ENCODE data around the gene NRIP3. TPM values are rescaled to one million over a fixed set of nuclear protein-coding genes. Genes with fewer than 3 reads are reported as not detected.

The NRIP3 gene
- total RNA-seq, 1 donor from 2014 or later = 42.7 TPM

- Mint-ChIP-seq H3K27ac (no peak overlapping the region), H3K36me3 (peaks cover 3% of the 10 kb centered on the region), H3K27me3 (ENCODE audit: insufficient read depth, low read depth) (peaks cover 24% of the 10 kb centered on the region), H3K9me3 (peaks cover 12% of the 10 kb centered on the region), H3K4me3 (no peak overlapping the region), H3K4me1 (peaks cover 7% of the 10 kb centered on the region)
- H3K9me3 ChIP-seq (ENCODE audit: low read depth) = no peaks in the 10 kb centered on the region
- H3K79me2 ChIP-seq (ENCODE audit: low read depth) = no peaks in the 10 kb centered on the region
- peaks cover 14% of the 10 kb centered on the region for H3F3A ChIP-seq (ENCODE audit: low read depth)
- no peaks in the 10 kb centered on the region for H4K20me1 ChIP-seq (ENCODE audit: low read depth)
- H3K27me3 ChIP-seq = peaks cover 45% of the 10 kb centered on the region
- H3K36me3 ChIP-seq = no peaks in the 10 kb centered on the region
- no peak overlapping the region for H3K9ac ChIP-seq
- DNase-seq (ENCODE audit: low spot score) = no peak
- H3K4me3 ChIP-seq = no peak overlapping the region
- H3K4me2 ChIP-seq = no peak overlapping the region
- H3K4me1 ChIP-seq = peaks cover 6% of the 10 kb centered on the region
- H2AFZ ChIP-seq (replicated peaks) = no peak overlapping the region
- H3K27ac ChIP-seq = no peak overlapping the region
- TF ChIP-seq EZH2phosphoT487 (IDR thresholded peaks at IDR 0.05) (no peak), CTCF (IDR thresholded peaks at IDR 0.05) (no peak), EZH2 (IDR thresholded peaks at IDR 0.05) (no peak)
These were observed 4.9 kb upstream of the NRIP3 start for GRCh38 chr11:9008661-9009060.

GRCh38 chr11:9008011-9008550 is 4.3 kb upstream of the NRIP3 start:
- peaks cover 51% of the 10 kb centered on the region for H3K27me3 ChIP-seq
- H3K4me2 ChIP-seq = no peak overlapping the region

GRCh38 chr11:9005087-9005486 is 1.3 kb upstream of the NRIP3 start:
- Mint-ChIP-seq H3K36me3 (peaks cover 2% of the 10 kb centered on the region), H3K27me3 (ENCODE audit: insufficient read depth, low read depth) (peaks cover 30% of the 10 kb centered on the region), H3K4me1 (peaks cover 24% of the 10 kb centered on the region), H3K4me3 (peak overlapping the region; percentile 80), H3K9me3 (peaks cover 3% of the 10 kb centered on the region), H3K27ac (no peak overlapping the region)
- H3F3A ChIP-seq (ENCODE audit: low read depth) = peaks cover 24% of the 10 kb centered on the region
- TF ChIP-seq EZH2phosphoT487 (IDR thresholded peaks at IDR 0.05) (no peak), CTCF (IDR thresholded peaks at IDR 0.05) (no peak), EZH2 (IDR thresholded peaks at IDR 0.05) (no peak)
- peaks cover 8% of the 10 kb centered on the region for H4K20me1 ChIP-seq (ENCODE audit: low read depth)
- peak overlapping the region; percentile 51 for H3K4me3 ChIP-seq
- no peaks in the 10 kb centered on the region for H3K79me2 ChIP-seq (ENCODE audit: low read depth)
- no peaks in the 10 kb centered on the region for H3K9me3 ChIP-seq (ENCODE audit: low read depth)
- H3K36me3 ChIP-seq = no peaks in the 10 kb centered on the region
- DNase-seq (ENCODE audit: low spot score) = no peak
- H3K9ac ChIP-seq = no peak overlapping the region
- H3K27ac ChIP-seq = no peak overlapping the region
- H3K4me2 ChIP-seq = peak overlapping the region; percentile 85
- H2AFZ ChIP-seq (replicated peaks) = no peak overlapping the region
- H3K4me1 ChIP-seq = peaks cover 27% of the 10 kb centered on the region
- H3K27me3 ChIP-seq = peaks cover 81% of the 10 kb centered on the region

More at GRCh38 chr11:9008011-9008550, 4.3 kb upstream of the NRIP3 start:
- peaks cover 10% of the 10 kb centered on the region for H3K4me1 Mint-ChIP-seq
- TF ChIP-seq EZH2phosphoT487 (IDR thresholded peaks at IDR 0.05) (no peak), EZH2 (IDR thresholded peaks at IDR 0.05) (no peak), CTCF (IDR thresholded peaks at IDR 0.05) (no peak)
- no peak overlapping the region for H3K4me3 Mint-ChIP-seq
- H3K36me3 Mint-ChIP-seq = peaks cover 3% of the 10 kb centered on the region
- Histone ChIP-seq H2AFZ (replicated peaks) (no peak overlapping the region), H3K27ac (no peak overlapping the region), H3K79me2 (ENCODE audit: low read depth) (no peaks in the 10 kb centered on the region), H3K4me3 (no peak overlapping the region), H3K9me3 (ENCODE audit: low read depth) (no peaks in the 10 kb centered on the region), H3K9ac (no peak overlapping the region), H4K20me1 (ENCODE audit: low read depth) (peaks cover 2% of the 10 kb centered on the region), H3F3A (ENCODE audit: low read depth) (peaks cover 18% of the 10 kb centered on the region), H3K36me3 (no peaks in the 10 kb centered on the region), H3K4me1 (peaks cover 12% of the 10 kb centered on the region)
- H3K27ac Mint-ChIP-seq = no peak overlapping the region
- H3K9me3 Mint-ChIP-seq = peaks cover 12% of the 10 kb centered on the region
- DNase-seq (ENCODE audit: low spot score) = no peak
- peaks cover 27% of the 10 kb centered on the region for H3K27me3 Mint-ChIP-seq (ENCODE audit: insufficient read depth, low read depth)

Measured in neural progenitor cell (in vitro differentiated cells).